Activated naive CD8-positive, alpha-beta T cell treated with anti-CD3 and anti-CD28 coated beads, Interleukin-2, amount 50 U/mL, for 24 hours (primary cell): ENCODE data around the gene MTHFD1L.

ENCODE experiments used
- ATAC-seq: fragments of 150-1000 bp; cut with Tn5 transposase; one replicate; pipeline ENCODE4 v1.10.0; 2021
- DNase-seq: peaks from one replicate; pipeline ENCODE4 v3.0.0; 2021
- H3K27ac Mint-ChIP-seq: one replicate; pipeline ENCODE4 v1.8.0; 2021; ENCODE audit warnings: mild to moderate bottlenecking, mixed read lengths
- H3K27me3 Mint-ChIP-seq: one replicate; pipeline ENCODE4 v1.8.0; 2021; ENCODE audit warnings: mixed read lengths
- H3K36me3 Mint-ChIP-seq: one replicate; pipeline ENCODE4 v1.8.0; 2021; ENCODE audit warnings: low read depth, mixed read lengths
- H3K4me1 Mint-ChIP-seq: one replicate; pipeline ENCODE4 v1.8.0; 2021; ENCODE audit warnings: mixed read lengths
- H3K4me3 Mint-ChIP-seq: one replicate; pipeline ENCODE4 v1.8.0; 2021; ENCODE audit warnings: mild to moderate bottlenecking, moderate library complexity, mixed read lengths
- H3K9me3 Mint-ChIP-seq: one replicate; pipeline ENCODE4 v1.8.0; 2021; ENCODE audit warnings: mixed read lengths

MTHFD1L gene

GRCh38 chr6:150966786-150967185 lies 101.3 kb downstream of the MTHFD1L start:
- no peak overlapping the region for H3K27ac Mint-ChIP-seq

GRCh38 chr6:150967381-150967780 lies 101.9 kb downstream of the MTHFD1L start:
- no peak for DNase-seq
- no peak for ATAC-seq
- Mint-ChIP-seq H3K27me3 (no peaks in the 10 kb centered on the region), H3K27ac (no peak overlapping the region), H3K36me3 (peaks cover 63% of the 10 kb centered on the region), H3K9me3 (no peaks in the 10 kb centered on the region), H3K4me1 (no peaks in the 10 kb centered on the region), H3K4me3 (no peak overlapping the region)

More at GRCh38 chr6:150966786-150967185, 101.3 kb downstream of the MTHFD1L start:
- DNase-seq = no peak
- no peak overlapping the region for H3K4me3 Mint-ChIP-seq
- H3K4me1 Mint-ChIP-seq = no peaks in the 10 kb centered on the region
- H3K27me3 Mint-ChIP-seq = no peaks in the 10 kb centered on the region
- no peaks in the 10 kb centered on the region for H3K9me3 Mint-ChIP-seq
- H3K36me3 Mint-ChIP-seq = peaks cover 58% of the 10 kb centered on the region
- ATAC-seq = no peak

DNA sequence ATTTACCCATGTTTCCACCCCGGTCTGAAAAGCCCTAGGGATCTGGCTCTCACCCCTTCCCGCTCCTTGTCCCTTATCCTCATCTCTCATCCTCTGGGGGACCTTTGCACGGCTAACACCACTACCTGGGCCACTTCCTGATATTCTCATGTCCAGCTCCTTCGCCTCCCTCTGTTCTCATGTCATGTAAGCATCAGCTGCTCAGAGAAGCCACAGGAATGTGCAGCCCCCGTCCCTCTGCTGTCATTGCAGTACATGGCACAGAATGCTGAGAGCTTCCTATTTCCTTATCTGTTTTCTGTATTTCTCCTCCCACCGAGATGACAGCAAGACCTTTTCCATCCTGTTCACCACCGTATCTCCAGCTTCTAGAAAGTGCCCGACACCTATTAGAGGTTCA lies 102.4 kb downstream of the MTHFD1L start:
- H3K9me3 Mint-ChIP-seq = no peaks in the 10 kb centered on the region
- no peaks in the 10 kb centered on the region for H3K27me3 Mint-ChIP-seq
- DNase-seq (no peak), ATAC-seq (no peak)
- no peak overlapping the region for H3K4me3 Mint-ChIP-seq
- H3K36me3 Mint-ChIP-seq = peaks cover 68% of the 10 kb centered on the region
- H3K27ac Mint-ChIP-seq = no peak overlapping the region
- H3K4me1 Mint-ChIP-seq = no peaks in the 10 kb centered on the region

GRCh38 chr6:150969901-150970300 lies 104.4 kb downstream of the MTHFD1L start:
- H3K36me3 Mint-ChIP-seq = peaks cover 67% of the 10 kb centered on the region
- no peaks in the 10 kb centered on the region for H3K27me3 Mint-ChIP-seq
- no peak overlapping the region for H3K4me3 Mint-ChIP-seq
- H3K9me3 Mint-ChIP-seq = no peaks in the 10 kb centered on the region
- DNase-seq (no peak), ATAC-seq (no peak)
- no peaks in the 10 kb centered on the region for H3K4me1 Mint-ChIP-seq
- H3K27ac Mint-ChIP-seq = no peak overlapping the region

- Mint-ChIP-seq H3K9me3 (no peaks in the 10 kb centered on the region), H3K36me3 (peaks cover 63% of the 10 kb centered on the region), H3K27ac (no peak overlapping the region), H3K4me1 (no peaks in the 10 kb centered on the region), H3K27me3 (no peaks in the 10 kb centered on the region), H3K4me3 (no peak overlapping the region)
- DNase-seq (no peak), ATAC-seq (no peak)
Observed at GRCh38 chr6:150971219-150971618, 105.7 kb downstream of the MTHFD1L start.

- H3K4me3 Mint-ChIP-seq = no peak overlapping the region
- H3K4me1 Mint-ChIP-seq = no peaks in the 10 kb centered on the region
- DNase-seq (no peak), ATAC-seq (no peak)
- no peaks in the 10 kb centered on the region for H3K27me3 Mint-ChIP-seq
- H3K27ac Mint-ChIP-seq = no peak overlapping the region
- no peaks in the 10 kb centered on the region for H3K9me3 Mint-ChIP-seq
- peaks cover 70% of the 10 kb centered on the region for H3K36me3 Mint-ChIP-seq
Observed at GRCh38 chr6:150975136-150975535, 109.6 kb downstream of the MTHFD1L start.

DNA sequence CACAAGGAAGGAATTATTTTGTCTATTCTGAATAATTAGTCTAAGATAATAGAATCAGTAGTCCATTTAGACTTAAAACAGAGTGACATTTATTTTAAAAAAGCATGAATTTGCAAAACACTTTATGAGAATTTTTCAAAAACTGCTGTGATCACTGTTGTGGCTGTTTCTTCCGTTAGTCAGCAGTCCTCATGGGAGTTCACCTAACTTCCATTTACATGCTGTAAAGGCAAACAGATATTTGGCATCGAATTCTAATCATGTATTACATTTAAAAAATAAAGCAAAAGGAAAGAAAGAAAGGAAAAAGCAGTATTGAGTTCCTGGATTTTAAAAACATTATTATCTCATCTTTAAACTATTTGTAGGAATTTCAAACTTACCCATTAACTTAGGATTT lies 111.8 kb downstream of the MTHFD1L start:
- Mint-ChIP-seq H3K9me3 (no peaks in the 10 kb centered on the region), H3K27me3 (no peaks in the 10 kb centered on the region), H3K36me3 (peaks cover 66% of the 10 kb centered on the region), H3K27ac (no peak overlapping the region), H3K4me3 (no peak overlapping the region), H3K4me1 (no peaks in the 10 kb centered on the region)
- ATAC-seq = no peak
- DNase-seq = no peak

- H3K36me3 Mint-ChIP-seq = peaks cover 62% of the 10 kb centered on the region
- H3K27ac Mint-ChIP-seq = no peak overlapping the region
Observed at GRCh38 chr6:150978624-150979023, 113.1 kb downstream of the MTHFD1L start.

DNA sequence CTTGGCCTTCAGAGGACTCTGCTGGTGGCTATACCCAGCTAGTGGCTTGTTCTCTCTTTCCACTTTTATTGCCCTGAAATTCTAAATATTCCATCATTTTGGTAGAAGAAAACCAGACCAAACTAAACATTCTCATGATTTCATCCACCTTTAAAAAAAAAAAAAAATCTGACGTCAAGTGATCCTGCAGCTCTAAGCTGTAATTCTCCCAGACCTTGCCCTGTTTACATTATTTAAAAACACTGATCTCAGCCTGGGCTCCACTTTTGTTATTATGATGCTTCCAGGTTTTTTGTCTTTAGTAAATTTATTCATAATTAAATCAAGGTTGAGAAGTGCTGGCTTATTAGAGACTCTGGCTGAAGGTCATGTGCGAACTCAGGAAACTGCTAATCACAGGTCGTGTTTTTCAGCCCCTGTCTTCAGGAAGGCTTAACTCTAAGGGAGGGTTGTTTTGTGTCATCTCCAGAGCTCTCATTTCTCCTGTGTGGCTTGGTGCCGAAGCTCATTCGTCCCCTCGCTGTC lies 114.4 kb downstream of the MTHFD1L start:
- Mint-ChIP-seq H3K9me3 (no peaks in the 10 kb centered on the region), H3K4me3 (no peak overlapping the region), H3K27me3 (no peaks in the 10 kb centered on the region)

More at GRCh38 chr6:150978624-150979023, 113.1 kb downstream of the MTHFD1L start:
- no peak for DNase-seq
- no peak overlapping the region for H3K4me3 Mint-ChIP-seq
- no peak for ATAC-seq
- no peaks in the 10 kb centered on the region for H3K9me3 Mint-ChIP-seq
- H3K4me1 Mint-ChIP-seq = no peaks in the 10 kb centered on the region
- no peaks in the 10 kb centered on the region for H3K27me3 Mint-ChIP-seq

GRCh38 chr6:150981095-150981494 lies 115.6 kb downstream of the MTHFD1L start:
- peaks cover 69% of the 10 kb centered on the region for H3K36me3 Mint-ChIP-seq
- no peak overlapping the region for H3K4me3 Mint-ChIP-seq
- ATAC-seq = no peak
- H3K27me3 Mint-ChIP-seq = no peaks in the 10 kb centered on the region
- H3K27ac Mint-ChIP-seq = no peak overlapping the region
- DNase-seq = no peak
- no peaks in the 10 kb centered on the region for H3K4me1 Mint-ChIP-seq
- no peaks in the 10 kb centered on the region for H3K9me3 Mint-ChIP-seq

More for the DNA sequence above, 114.4 kb downstream of the MTHFD1L start:
- Mint-ChIP-seq H3K4me1 (no peaks in the 10 kb centered on the region), H3K27ac (no peak overlapping the region), H3K36me3 (peaks cover 64% of the 10 kb centered on the region)
- DNase-seq (no peak), ATAC-seq (no peak)

DNA sequence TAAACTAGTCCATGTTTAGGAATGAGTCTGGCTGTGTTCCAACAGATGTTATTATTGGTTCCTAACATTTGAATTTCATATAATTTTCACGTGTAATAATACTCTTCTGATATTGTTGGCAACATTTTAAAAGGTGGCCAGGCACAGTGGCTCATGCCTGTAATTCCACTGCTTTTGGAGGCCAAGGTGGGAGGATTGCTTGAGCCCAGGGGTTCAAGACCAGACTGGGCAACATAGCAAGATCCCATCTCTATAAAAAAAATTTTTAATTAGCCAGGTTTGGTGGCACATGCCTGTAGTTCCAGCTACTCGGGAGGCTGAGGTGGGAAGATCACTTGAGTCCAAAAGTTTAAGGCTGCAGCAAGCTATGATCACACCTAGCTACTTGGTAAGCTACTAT lies 116.2 kb downstream of the MTHFD1L start:
- Mint-ChIP-seq H3K4me1 (no peaks in the 10 kb centered on the region), H3K27me3 (no peaks in the 10 kb centered on the region), H3K27ac (no peak overlapping the region), H3K4me3 (no peak overlapping the region), H3K9me3 (no peaks in the 10 kb centered on the region), H3K36me3 (peaks cover 64% of the 10 kb centered on the region)
- DNase-seq = no peak
- ATAC-seq = no peak

DNA sequence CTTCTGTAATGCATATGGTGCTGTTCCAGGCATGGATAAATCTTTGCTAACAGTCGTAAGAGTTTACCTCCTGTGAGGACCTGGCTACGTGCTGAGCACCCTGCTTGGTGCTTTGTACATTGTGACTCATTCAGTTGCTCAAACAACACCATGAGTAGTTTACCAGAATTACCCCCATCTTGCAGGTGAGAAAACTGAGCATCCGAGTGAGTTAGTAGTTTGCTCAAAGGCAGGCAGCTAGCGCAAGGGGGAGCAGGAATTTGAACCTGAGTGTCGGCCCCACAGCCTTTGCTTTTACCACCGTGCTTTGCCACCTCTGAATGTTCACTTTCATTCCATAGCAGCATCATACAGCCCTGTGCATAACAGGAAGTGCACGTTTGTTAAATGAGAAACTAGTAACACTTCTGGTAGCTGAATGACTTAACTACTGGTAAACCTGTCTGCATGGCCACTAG lies 121.9 kb downstream of the MTHFD1L start:
- peak; percentile 75 for ATAC-seq
- peaks cover 51% of the 10 kb centered on the region for H3K36me3 Mint-ChIP-seq
- no peaks in the 10 kb centered on the region for H3K27me3 Mint-ChIP-seq
- H3K9me3 Mint-ChIP-seq = no peaks in the 10 kb centered on the region
- peak overlapping the region; percentile 50 for H3K27ac Mint-ChIP-seq
- peak; percentile 8 for DNase-seq
- peaks cover 4% of the 10 kb centered on the region for H3K4me1 Mint-ChIP-seq
- no peak overlapping the region for H3K4me3 Mint-ChIP-seq

- Mint-ChIP-seq H3K9me3 (no peaks in the 10 kb centered on the region), H3K27ac (no peak overlapping the region), H3K27me3 (no peaks in the 10 kb centered on the region), H3K36me3 (peaks cover 54% of the 10 kb centered on the region), H3K4me1 (peaks cover 4% of the 10 kb centered on the region), H3K4me3 (no peak overlapping the region)
- DNase-seq (no peak), ATAC-seq (no peak)
Observed at GRCh38 chr6:150987855-150988464, 122.5 kb downstream of the MTHFD1L start.

- Mint-ChIP-seq H3K27me3 (no peaks in the 10 kb centered on the region), H3K9me3 (no peaks in the 10 kb centered on the region), H3K4me3 (no peak overlapping the region), H3K36me3 (peaks cover 58% of the 10 kb centered on the region), H3K27ac (no peak overlapping the region), H3K4me1 (peaks cover 4% of the 10 kb centered on the region)
- no peak for DNase-seq
- ATAC-seq = no peak
Observed at GRCh38 chr6:150991487-150991886, 126.0 kb downstream of the MTHFD1L start.

GRCh38 chr6:150992262-150992661 lies 126.8 kb downstream of the MTHFD1L start:
- H3K4me1 Mint-ChIP-seq = peaks cover 3% of the 10 kb centered on the region
- ATAC-seq (no peak), DNase-seq (no peak)
- H3K27ac Mint-ChIP-seq = no peak overlapping the region
- H3K27me3 Mint-ChIP-seq = no peaks in the 10 kb centered on the region
- H3K36me3 Mint-ChIP-seq = peaks cover 65% of the 10 kb centered on the region
- no peaks in the 10 kb centered on the region for H3K9me3 Mint-ChIP-seq
- no peak overlapping the region for H3K4me3 Mint-ChIP-seq
